ENCODE data around the gene METTL8.
A peak's percentile ranks its signal among the peaks of the same experiment; 100 is the strongest.
"Not testable (repeated sequence)": the region's sequence is repeated elsewhere in the genome, so short reads cannot be mapped to it uniquely, and the experiment has no call there.

The METTL8 gene

GRCh38 chr2:171430516-171431410, 3.0 kb downstream of the METTL8 start:
- no peak for DNase-seq (ENCODE audit: low spot score)

- not testable (repeated sequence) for DNase-seq (ENCODE audit: low spot score)
Measured at GRCh38 chr2:171422710-171423495, 10.9 kb downstream of the METTL8 start.

GRCh38 chr2:171420728-171421563, 12.8 kb downstream of the METTL8 start:
- no peak for DNase-seq (ENCODE audit: low spot score)

GRCh38 chr2:171419333-171419732, 14.5 kb downstream of the METTL8 start:
- no peak for DNase-seq (ENCODE audit: low spot score)

- DNase-seq (ENCODE audit: low spot score) = peak; percentile 95
Measured at GRCh38 chr2:171416009-171416926, 17.5 kb downstream of the METTL8 start.

GRCh38 chr2:171414645-171415044, 19.1 kb downstream of the METTL8 start:
- not testable (repeated sequence) for DNase-seq (ENCODE audit: low spot score)

GRCh38 chr2:171412571-171413175, 21.1 kb downstream of the METTL8 start:
- no peak for DNase-seq (ENCODE audit: low spot score)

GRCh38 chr2:171411791-171412483, 21.9 kb downstream of the METTL8 start:
- DNase-seq (ENCODE audit: low spot score) = no peak

GRCh38 chr2:171411214-171411613, 22.6 kb downstream of the METTL8 start:
- DNase-seq (ENCODE audit: low spot score) = no peak

- DNase-seq (ENCODE audit: low spot score) = no peak
Measured at GRCh38 chr2:171410624-171411023, 23.2 kb downstream of the METTL8 start.

GRCh38 chr2:171410101-171410500, 23.7 kb downstream of the METTL8 start:
- DNase-seq (ENCODE audit: low spot score) = no peak

GRCh38 chr2:171409436-171409971, 24.3 kb downstream of the METTL8 start:
- DNase-seq (ENCODE audit: low spot score) = no peak

- DNase-seq (ENCODE audit: low spot score) = no peak
Measured at GRCh38 chr2:171407676-171408044, 26.1 kb downstream of the METTL8 start.

- no peak for DNase-seq (ENCODE audit: low spot score)
Measured at GRCh38 chr2:171407030-171407675, 26.6 kb downstream of the METTL8 start.

GRCh38 chr2:171406044-171406443, 27.7 kb downstream of the METTL8 start:
- DNase-seq (ENCODE audit: low spot score) = no peak

- DNase-seq (ENCODE audit: low spot score) = no peak
Measured at GRCh38 chr2:171405546-171405945, 28.2 kb downstream of the METTL8 start.

GRCh38 chr2:171404719-171405118, 29.1 kb downstream of the METTL8 start:
- DNase-seq (ENCODE audit: low spot score) = no peak

- no peak for DNase-seq (ENCODE audit: low spot score)
Measured at GRCh38 chr2:171404261-171404660, 29.5 kb downstream of the METTL8 start.

- no peak for DNase-seq (ENCODE audit: low spot score)
Measured at GRCh38 chr2:171402906-171403580, 30.7 kb downstream of the METTL8 start.

All from pons (tissue), 1 donor.